ENCODE measurements around the gene STX12. TPM values are rescaled to one million over a fixed set of nuclear protein-coding genes. Genes with fewer than 3 reads are reported as not detected.
"Not testable (repeated sequence)": the region's sequence is repeated elsewhere in the genome, so short reads cannot be mapped to it uniquely, and the experiment has no call there.

The STX12 gene
- total RNA-seq, 3 donors from 2014 or later (not counting 1 experiment from before 2014, with no cell fraction given), result 29.6 to 36.2 (median 32.3) TPM

DNA sequence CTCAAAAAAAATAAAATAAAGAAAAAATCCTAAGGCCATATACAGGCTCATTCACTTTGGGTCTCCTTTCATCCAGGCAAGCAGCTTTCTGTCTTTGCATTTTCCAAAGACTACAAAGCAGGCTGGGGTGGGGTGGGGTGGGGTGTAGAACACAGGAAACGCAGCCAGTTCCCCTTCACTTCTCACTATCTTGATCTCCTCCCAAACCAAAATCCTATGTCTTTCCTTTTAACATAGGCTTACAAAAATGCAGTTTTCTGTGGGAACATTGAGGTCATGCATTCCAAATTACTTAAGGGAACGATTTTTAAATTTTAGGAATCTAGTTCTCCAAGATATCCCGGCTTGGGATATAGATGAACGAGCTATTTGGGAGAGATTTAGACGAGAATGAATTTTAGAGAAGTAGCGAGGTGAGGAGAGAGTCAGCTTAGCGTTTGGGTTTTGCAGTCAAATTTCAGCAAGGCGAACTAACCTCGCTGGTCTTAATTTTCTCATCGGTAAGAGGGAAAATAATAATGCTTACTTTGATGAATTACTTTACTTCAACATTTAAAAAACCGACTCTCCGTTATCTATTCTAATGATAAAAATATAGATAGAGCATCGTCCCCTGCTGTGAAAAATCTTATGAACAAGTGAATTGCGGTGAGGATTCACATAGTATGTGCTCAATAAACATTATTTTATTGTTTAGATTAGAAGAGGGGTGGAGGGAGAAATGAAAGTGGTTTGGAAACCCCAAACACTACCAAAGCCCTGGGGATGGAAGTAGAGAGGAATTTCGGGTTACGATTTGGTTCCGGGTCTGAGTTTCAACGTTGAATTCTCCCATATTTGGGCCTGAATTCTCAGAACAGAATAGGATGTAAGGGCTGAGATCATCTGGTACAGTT is 735 bp upstream of the STX12 start:
- TF ChIP-seq, protein P1, sequence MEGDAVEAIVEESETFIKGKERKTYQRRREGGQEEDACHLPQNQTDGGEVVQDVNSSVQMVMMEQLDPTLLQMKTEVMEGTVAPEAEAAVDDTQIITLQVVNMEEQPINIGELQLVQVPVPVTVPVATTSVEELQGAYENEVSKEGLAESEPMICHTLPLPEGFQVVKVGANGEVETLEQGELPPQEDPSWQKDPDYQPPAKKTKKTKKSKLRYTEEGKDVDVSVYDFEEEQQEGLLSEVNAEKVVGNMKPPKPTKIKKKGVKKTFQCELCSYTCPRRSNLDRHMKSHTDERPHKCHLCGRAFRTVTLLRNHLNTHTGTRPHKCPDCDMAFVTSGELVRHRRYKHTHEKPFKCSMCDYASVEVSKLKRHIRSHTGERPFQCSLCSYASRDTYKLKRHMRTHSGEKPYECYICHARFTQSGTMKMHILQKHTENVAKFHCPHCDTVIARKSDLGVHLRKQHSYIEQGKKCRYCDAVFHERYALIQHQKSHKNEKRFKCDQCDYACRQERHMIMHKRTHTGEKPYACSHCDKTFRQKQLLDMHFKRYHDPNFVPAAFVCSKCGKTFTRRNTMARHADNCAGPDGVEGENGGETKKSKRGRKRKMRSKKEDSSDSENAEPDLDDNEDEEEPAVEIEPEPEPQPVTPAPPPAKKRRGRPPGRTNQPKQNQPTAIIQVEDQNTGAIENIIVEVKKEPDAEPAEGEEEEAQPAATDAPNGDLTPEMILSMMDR (IDR thresholded peaks at IDR 0.05), result no peak
- H3K27ac ChIP-seq (ENCODE audit: low read length), result peak overlapping the region; percentile 90
- intact Hi-C loops (cut with micrococcal nuclease), result loop anchor here (5.0 kb wide), 1 partner anchor 100 kb away; the partner anchor contains the start of gene IFI6
- peak overlapping the region; percentile 97 for H3K4me3 Mint-ChIP-seq
- DNase-seq, result peak in 1 of 2 donors; percentile 30
- no peaks in the 10 kb centered on the region for H3K9me3 ChIP-seq (ENCODE audit: control insufficient read depth, insufficient read depth, low read length)
- H3K27me3 ChIP-seq (ENCODE audit: control insufficient read depth, insufficient read depth, low read length), result no peaks in the 10 kb centered on the region
- H3K4me1 ChIP-seq (ENCODE audit: control insufficient read depth, insufficient read depth, low read length), result peaks cover 9% of the 10 kb centered on the region
- WGBS (ENCODE audit: insufficient coverage), result 21% methylated on average over 9 of the region's 18 CpGs
- ATAC-seq, result no peak
- no peaks in the 10 kb centered on the region for H3K27me3 Mint-ChIP-seq (ENCODE audit: low read depth in 2 of 2)
- peak overlapping the region; percentile 86 for H3K4me3 ChIP-seq (ENCODE audit: low read length)
- peak overlapping the region; percentile 95 to 97 for H3K27ac Mint-ChIP-seq
- peaks cover 19 to 28% of the 10 kb centered on the region in 2 donors for H3K4me1 Mint-ChIP-seq
- H3K9me3 Mint-ChIP-seq, result no peaks in the 10 kb centered on the region
- no peaks in the 10 kb centered on the region for H3K36me3 ChIP-seq (ENCODE audit: control insufficient read depth, insufficient read depth, low read length)
- H3K36me3 Mint-ChIP-seq, result no peaks in the 10 kb centered on the region

DNA sequence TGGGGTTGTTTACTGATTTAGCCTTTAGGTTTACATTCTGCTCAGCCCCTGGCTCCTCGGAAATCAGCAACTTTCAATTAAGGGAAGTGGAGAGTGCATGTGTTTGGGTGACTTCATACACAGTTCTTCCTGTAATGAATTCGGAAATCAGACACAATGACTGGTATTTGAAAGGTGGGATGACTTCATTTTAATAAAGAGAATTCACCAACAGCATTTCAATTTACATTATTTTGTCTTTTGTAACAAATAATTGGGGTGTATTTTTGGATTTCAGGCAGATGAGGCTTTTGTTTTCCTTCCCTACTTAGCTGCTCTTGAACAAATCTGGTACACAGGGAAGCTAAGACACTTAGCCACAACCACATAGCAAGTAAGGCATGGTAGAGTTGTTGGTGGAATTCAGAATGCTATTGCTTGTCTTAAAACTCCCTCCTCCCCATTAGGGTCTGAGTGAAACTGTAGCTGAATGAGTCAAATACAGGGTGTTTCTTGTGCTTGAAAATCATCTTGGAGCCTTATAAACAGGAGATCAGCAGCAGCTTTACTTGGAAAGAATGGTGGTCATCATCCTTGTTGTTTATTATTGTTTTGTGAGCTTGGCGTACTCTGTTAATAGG is 917 bp downstream of the STX12 start:
- H3K4me3 ChIP-seq (ENCODE audit: low read length), result peak overlapping the region; percentile 86
- Mint-ChIP-seq H3K27me3 (ENCODE audit: low read depth in 2 of 2) (no peaks in the 10 kb centered on the region), H3K4me3 (peak overlapping the region; percentile 97), H3K36me3 (no peaks in the 10 kb centered on the region), H3K9me3 (no peaks in the 10 kb centered on the region), H3K27ac (peak overlapping the region; percentile 95 to 97), H3K4me1 (peaks cover 19 to 28% of the 10 kb centered on the region in 2 donors)
- H3K4me1 ChIP-seq (ENCODE audit: control insufficient read depth, insufficient read depth, low read length), result peaks cover 9% of the 10 kb centered on the region
- peak in 1 of 2 donors; percentile 34 for DNase-seq
- 0% methylated on average over 2 of the region's 3 CpGs for WGBS (ENCODE audit: insufficient coverage)
- ATAC-seq, result peak in 2 of 3 donors; percentile 1 to 34
- intact Hi-C loops (cut with micrococcal nuclease), result loop anchor here (1.0 to 5.0 kb wide), 2 partner anchors 49 to 102 kb away; partner anchors contain the start of genes FAM76A and IFI6
- no peaks in the 10 kb centered on the region for H3K9me3 ChIP-seq (ENCODE audit: control insufficient read depth, insufficient read depth, low read length)
- H3K27ac ChIP-seq (ENCODE audit: low read length), result peak overlapping the region; percentile 90
- no peaks in the 10 kb centered on the region for H3K27me3 ChIP-seq (ENCODE audit: control insufficient read depth, insufficient read depth, low read length)
- H3K36me3 ChIP-seq (ENCODE audit: control insufficient read depth, insufficient read depth, low read length), result no peaks in the 10 kb centered on the region
- TF ChIP-seq, protein P1 (IDR thresholded peaks at IDR 0.05), result no peak

DNA sequence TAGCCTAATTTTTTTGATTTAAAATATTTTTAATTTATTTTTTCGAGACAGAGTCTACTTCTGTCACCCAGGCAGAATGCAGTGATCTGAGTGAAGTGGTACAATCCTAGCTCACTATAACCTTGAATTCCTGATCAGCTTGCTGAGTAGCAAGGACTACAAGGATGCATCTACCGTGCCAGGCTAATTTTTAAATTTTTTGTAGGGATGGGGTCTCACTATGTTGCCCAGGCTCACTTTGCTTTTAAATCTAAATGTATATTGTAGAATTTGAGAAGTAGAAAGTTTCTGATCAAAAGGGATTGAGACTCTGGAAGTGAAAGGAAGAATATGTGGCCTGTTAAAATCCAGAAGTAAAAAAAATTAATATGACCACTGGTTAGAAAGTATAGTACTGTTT is 1.6 kb downstream of the STX12 start:
- intact Hi-C loops (cut with micrococcal nuclease), result loop anchor here (5.0 kb wide), 1 partner anchor 102 kb away; the partner anchor contains the start of gene IFI6
- H3K4me3 Mint-ChIP-seq, result no peak overlapping the region
- peaks cover 19 to 28% of the 10 kb centered on the region in 2 donors for H3K4me1 Mint-ChIP-seq
- Histone ChIP-seq H3K4me1 (ENCODE audit: control insufficient read depth, insufficient read depth, low read length) (peaks cover 13% of the 10 kb centered on the region), H3K27ac (ENCODE audit: low read length) (no peak overlapping the region), H3K27me3 (ENCODE audit: control insufficient read depth, insufficient read depth, low read length) (no peaks in the 10 kb centered on the region), H3K36me3 (ENCODE audit: control insufficient read depth, insufficient read depth, low read length) (no peaks in the 10 kb centered on the region), H3K9me3 (ENCODE audit: control insufficient read depth, insufficient read depth, low read length) (no peaks in the 10 kb centered on the region), H3K4me3 (ENCODE audit: low read length) (no peak overlapping the region)
- no peaks in the 10 kb centered on the region for H3K36me3 Mint-ChIP-seq
- no peak for DNase-seq
- WGBS (ENCODE audit: insufficient coverage), result 96% methylated on average over 2 of the region's 2 CpGs
- TF ChIP-seq, protein P1 (IDR thresholded peaks at IDR 0.05), result no peak
- peak overlapping the region; percentile 95 to 97 for H3K27ac Mint-ChIP-seq
- ATAC-seq, result no peak
- H3K27me3 Mint-ChIP-seq (ENCODE audit: low read depth in 2 of 2), result no peaks in the 10 kb centered on the region
- H3K9me3 Mint-ChIP-seq, result no peaks in the 10 kb centered on the region

DNA sequence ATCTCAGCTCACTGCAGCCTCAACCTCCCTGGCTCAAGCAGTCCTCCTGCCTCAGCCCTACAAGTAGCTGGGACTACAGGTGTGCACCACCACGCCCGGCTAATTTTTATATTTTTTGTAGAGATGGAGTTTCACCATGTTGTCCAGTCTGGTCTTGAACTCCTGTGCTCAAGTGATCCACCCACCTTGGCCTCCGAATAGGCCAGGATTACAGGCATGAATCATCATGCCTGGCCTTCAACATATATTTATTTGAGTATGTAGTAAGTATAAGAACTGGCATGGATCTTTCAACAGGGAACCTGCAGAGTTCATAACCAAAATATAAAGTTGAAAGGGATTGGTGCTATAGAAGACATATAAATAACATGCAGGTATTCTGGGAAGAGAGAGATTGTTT is 2.3 kb downstream of the STX12 start:
- ATAC-seq; H3K9me3 Mint-ChIP-seq; H3K27ac ChIP-seq (ENCODE audit: low read length); H3K27me3 Mint-ChIP-seq (ENCODE audit: low read depth in 2 of 2); DNase-seq; H3K4me3 ChIP-seq (ENCODE audit: low read length); intact Hi-C loops (cut with micrococcal nuclease); H3K4me3 Mint-ChIP-seq; H3K27me3 ChIP-seq (ENCODE audit: control insufficient read depth, insufficient read depth, low read length); H3K9me3 ChIP-seq (ENCODE audit: control insufficient read depth, insufficient read depth, low read length); H3K36me3 ChIP-seq (ENCODE audit: control insufficient read depth, insufficient read depth, low read length); H3K36me3 Mint-ChIP-seq: not testable (repeated sequence)
- peaks cover 13% of the 10 kb centered on the region for H3K4me1 ChIP-seq (ENCODE audit: control insufficient read depth, insufficient read depth, low read length)
- H3K4me1 Mint-ChIP-seq, result peaks cover 19 to 28% of the 10 kb centered on the region in 2 donors
- peak overlapping the region; percentile 0 to 37 for H3K27ac Mint-ChIP-seq
- WGBS (ENCODE audit: insufficient coverage), result 100% methylated on average over 1 of the region's 3 CpGs

DNA sequence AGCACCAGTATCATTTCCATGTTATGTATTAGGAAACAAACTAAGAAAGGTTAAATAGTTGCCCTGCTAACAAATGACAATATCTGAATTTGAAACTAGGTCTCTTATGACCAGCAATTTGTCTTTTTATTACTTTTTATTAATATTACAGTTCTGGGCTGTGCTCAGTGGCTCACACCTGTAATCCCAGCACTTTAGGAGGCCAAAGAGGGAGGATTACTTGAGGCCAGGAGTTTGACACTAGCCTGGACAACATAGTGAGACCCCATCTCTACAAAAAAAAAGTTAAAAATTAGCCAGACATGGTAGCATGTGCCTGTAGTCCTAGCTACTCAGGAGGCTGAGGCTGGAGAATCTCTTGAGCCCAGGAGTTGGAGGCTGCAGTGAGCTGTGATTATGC is 3.3 kb downstream of the STX12 start:
- ATAC-seq; H3K9me3 Mint-ChIP-seq; H3K4me3 ChIP-seq (ENCODE audit: low read length); H3K36me3 ChIP-seq (ENCODE audit: control insufficient read depth, insufficient read depth, low read length); H3K36me3 Mint-ChIP-seq; intact Hi-C loops (cut with micrococcal nuclease); H3K27me3 ChIP-seq (ENCODE audit: control insufficient read depth, insufficient read depth, low read length); H3K9me3 ChIP-seq (ENCODE audit: control insufficient read depth, insufficient read depth, low read length); H3K4me3 Mint-ChIP-seq; H3K27me3 Mint-ChIP-seq (ENCODE audit: low read depth in 2 of 2); DNase-seq; H3K27ac ChIP-seq (ENCODE audit: low read length): not testable (repeated sequence)
- H3K4me1 ChIP-seq (ENCODE audit: control insufficient read depth, insufficient read depth, low read length), result peaks cover 13% of the 10 kb centered on the region
- H3K4me1 Mint-ChIP-seq, result peaks cover 19 to 28% of the 10 kb centered on the region in 2 donors
- H3K27ac Mint-ChIP-seq, result peak overlapping the region in 1 of 2 donors; percentile 0
